Gastrocnemius medialis (tissue), 4 donors: ENCODE data around the gene PLPP4.

Experiments used
- POLR2A ChIP-seq, 2 donors: fragments of 450-650 bp; IDR thresholded peaks; one replicate each; pipeline ENCODE4 v1.6.1; 2017; ENCODE audit warnings: antibody characterized with exemption in 2 of 2, mild to moderate bottlenecking in 2 of 2, moderate library complexity in 2 of 2
- TF ChIP-seq, protein P1 (sequence below), 5 experiments: fragments of 450-650 bp in 3 of 5; fragments of 200-600 bp in 2 of 5; sonication (generic) in 2 of 5; IDR thresholded peaks in 4 of 5; conservative IDR thresholded peaks in 1 of 5; 1 replicate in 4 of 5; 2 replicates in 1 of 5; pipeline ENCODE4 v1.5.1; 2016 to 2019; ENCODE audit warnings: antibody characterized with exemption in 5 of 5, mild to moderate bottlenecking in 3 of 5, moderate library complexity in 3 of 5

GRCh38 chr10:120599200-120599724 lies 142.2 kb downstream of the PLPP4 start:
- TF ChIP-seq, protein P1, sequence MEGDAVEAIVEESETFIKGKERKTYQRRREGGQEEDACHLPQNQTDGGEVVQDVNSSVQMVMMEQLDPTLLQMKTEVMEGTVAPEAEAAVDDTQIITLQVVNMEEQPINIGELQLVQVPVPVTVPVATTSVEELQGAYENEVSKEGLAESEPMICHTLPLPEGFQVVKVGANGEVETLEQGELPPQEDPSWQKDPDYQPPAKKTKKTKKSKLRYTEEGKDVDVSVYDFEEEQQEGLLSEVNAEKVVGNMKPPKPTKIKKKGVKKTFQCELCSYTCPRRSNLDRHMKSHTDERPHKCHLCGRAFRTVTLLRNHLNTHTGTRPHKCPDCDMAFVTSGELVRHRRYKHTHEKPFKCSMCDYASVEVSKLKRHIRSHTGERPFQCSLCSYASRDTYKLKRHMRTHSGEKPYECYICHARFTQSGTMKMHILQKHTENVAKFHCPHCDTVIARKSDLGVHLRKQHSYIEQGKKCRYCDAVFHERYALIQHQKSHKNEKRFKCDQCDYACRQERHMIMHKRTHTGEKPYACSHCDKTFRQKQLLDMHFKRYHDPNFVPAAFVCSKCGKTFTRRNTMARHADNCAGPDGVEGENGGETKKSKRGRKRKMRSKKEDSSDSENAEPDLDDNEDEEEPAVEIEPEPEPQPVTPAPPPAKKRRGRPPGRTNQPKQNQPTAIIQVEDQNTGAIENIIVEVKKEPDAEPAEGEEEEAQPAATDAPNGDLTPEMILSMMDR (IDR thresholded peaks at IDR 0.05 in 4 of 5, conservative IDR thresholded peaks at IDR 0.05 in 1 of 5): no peak
- TF ChIP-seq POLR2A (IDR thresholded peaks at IDR 0.05): no peak
